SK-N-MC (cell line): ENCODE measurements around the gene PPFIA3.

Experiments used
- EZH2 ChIP-seq: fragments of 200-600 bp; sonication (generic); IDR thresholded peaks from one replicate; pipeline ENCODE4 v1.6.1; 2017; ENCODE audit warnings: antibody characterized with exemption
- FOXP2 ChIP-seq: optimal IDR thresholded peaks from 2 replicates; pipeline ENCODE3; 2011; ENCODE audit warnings: mild to moderate bottlenecking, moderate library complexity; ENCODE audit not compliant: insufficient read depth; ENCODE audit errors: extremely low read length, control extremely low read depth
- POLR2AphosphoS5 ChIP-seq: IDR thresholded peaks from 2 replicates; pipeline ENCODE4 v1.6.1; 2012; ENCODE audit warnings: mild to moderate bottlenecking, low read depth, low read length, borderline replicate concordance

DNA sequence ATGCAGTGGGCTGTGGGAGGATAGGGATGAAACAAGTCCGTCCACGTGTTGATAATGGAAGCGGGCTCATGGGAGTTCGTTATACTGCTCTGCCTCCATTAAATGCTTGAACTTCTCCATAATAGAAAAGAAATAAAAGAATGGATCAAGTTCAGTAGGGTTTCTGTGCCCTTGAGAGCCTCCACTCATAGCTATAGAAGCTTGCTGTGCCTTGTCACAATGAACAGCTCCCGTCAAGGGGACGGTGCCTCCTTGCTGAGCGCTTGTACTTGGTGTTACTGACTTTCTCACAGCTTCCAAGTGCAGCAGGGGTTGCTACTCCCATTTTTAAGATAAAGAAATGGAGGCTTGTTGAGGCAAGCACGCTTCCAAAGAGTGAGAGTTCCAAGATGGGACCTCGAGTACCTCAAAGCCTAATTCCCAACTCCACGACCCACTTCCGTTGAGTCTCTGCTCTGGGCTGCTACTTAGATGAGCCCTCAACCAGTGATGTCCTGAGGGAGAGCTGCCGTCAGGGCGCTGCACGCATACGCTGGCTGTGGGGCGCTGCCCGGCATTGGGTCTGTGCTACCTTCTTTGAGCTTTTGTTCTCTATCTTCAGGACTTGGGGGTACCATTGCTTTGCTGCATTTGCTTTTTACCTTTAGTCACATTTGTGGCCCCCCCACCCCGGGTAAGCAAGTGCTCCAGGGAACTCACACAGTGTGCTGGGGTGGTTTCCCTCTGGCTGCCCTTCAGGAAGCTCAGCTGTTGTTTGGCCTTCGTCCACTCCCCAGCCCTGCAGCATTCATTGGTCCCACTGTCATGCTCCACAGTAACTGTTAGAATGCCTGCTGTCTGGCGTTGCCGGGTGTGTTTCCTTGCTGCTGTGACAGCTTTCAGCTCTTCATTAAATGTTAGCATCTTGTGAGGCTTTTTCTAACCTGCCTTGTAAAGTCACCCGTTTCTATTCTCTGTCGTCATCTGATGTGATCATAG lies 24.6 kb upstream of the PPFIA3 start:
- TF ChIP-seq POLR2AphosphoS5 (no peak), EZH2 (no peak), FOXP2 (no peak)
